Measurements from ENCODE around the gene RBFA.
A peak's percentile ranks its signal among the peaks of the same experiment; 100 is the strongest.

RBFA gene

DNA sequence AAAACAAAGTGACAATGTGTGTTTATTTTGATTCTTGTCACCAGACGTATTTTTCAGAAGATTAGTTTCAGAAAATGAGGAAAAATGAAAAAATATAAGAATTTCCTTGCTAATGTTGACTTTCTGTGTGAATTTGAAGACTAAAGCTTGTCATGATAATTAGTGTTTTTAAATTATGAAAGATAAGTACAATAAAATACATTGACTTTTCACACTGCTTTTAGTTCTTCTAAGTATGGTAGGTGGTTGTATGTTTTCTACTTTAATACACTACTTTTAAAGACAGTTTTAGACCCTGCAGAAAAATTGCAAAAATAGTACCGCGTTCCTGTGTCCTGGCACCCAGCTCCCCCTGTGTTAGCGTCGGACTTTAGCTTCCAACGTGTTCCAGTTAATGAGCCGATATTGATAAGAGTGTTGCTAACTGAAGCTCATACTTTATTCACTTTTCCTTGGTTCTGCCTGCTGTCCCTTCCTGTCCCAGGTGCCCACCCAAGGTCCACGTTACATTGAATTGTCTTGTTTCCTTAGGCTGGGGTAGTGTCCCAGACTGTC, 695 bp downstream of the RBFA start:
- peaks cover 18% of the 10 kb centered on the region in 2 experiments for H3K4me1 ChIP-seq (ENCODE audit: control insufficient read depth in 1 of 2, insufficient read depth in 1 of 2, low read depth in 1 of 2, low read length in 1 of 2)
- TF ChIP-seq CTCF (IDR thresholded peaks at IDR 0.05), result no peak
- H3K27me3 ChIP-seq, result no peaks in the 10 kb centered on the region
- peak overlapping the region; percentile 64 to 84 for H3K4me3 ChIP-seq (ENCODE audit: low read depth in 1 of 2, low read length in 1 of 2)
- no peaks in the 10 kb centered on the region for H3K9me3 ChIP-seq
- H3K36me3 ChIP-seq, result no peaks in the 10 kb centered on the region
- peak overlapping the region; percentile 95 for H3K27ac ChIP-seq

- Histone ChIP-seq H3K36me3 (no peaks in the 10 kb centered on the region), H3K4me3 (ENCODE audit: low read depth in 1 of 2, low read length in 1 of 2) (no peak overlapping the region), H3K4me1 (ENCODE audit: control insufficient read depth in 1 of 2, insufficient read depth in 1 of 2, low read depth in 1 of 2, low read length in 1 of 2) (peaks cover 18% of the 10 kb centered on the region in 2 experiments), H3K27ac (no peak overlapping the region), H3K9me3 (no peaks in the 10 kb centered on the region), H3K27me3 (no peaks in the 10 kb centered on the region)
- TF ChIP-seq CTCF (IDR thresholded peaks at IDR 0.05), result no peak
Measured at GRCh38 chr18:80035997-80036396, 1.8 kb downstream of the RBFA start.

DNA sequence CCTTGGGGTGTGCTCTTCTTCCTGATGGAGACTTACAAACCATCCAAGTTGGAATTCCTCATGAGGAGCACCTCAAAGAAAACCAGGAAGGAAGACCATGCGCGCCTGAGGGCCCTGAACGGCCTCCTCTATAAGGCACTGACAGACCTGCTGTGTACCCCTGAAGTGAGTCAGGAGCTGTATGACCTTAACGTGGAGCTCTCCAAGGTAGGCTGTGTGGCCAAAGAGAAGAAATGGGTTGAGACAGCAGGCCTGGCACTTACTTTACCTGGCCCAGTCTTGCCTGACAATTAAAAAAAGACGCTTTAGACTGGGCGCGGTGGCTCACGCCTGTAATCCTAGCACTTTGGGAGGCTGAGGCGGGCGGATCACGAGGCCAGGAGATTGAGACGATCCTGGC, 3.1 kb downstream of the RBFA start:
- H3K27me3 ChIP-seq, result no peaks in the 10 kb centered on the region
- H3K36me3 ChIP-seq, result no peaks in the 10 kb centered on the region
- no peak overlapping the region for H3K4me3 ChIP-seq (ENCODE audit: low read depth in 1 of 2, low read length in 1 of 2)
- H3K27ac ChIP-seq, result no peak overlapping the region
- H3K9me3 ChIP-seq, result no peaks in the 10 kb centered on the region
- H3K4me1 ChIP-seq (ENCODE audit: control insufficient read depth in 1 of 2, insufficient read depth in 1 of 2, low read depth in 1 of 2, low read length in 1 of 2), result peaks cover 18% of the 10 kb centered on the region in 2 experiments
- TF ChIP-seq CTCF (IDR thresholded peaks at IDR 0.05), result no peak

- Histone ChIP-seq H3K4me1 (ENCODE audit: control insufficient read depth in 1 of 2, insufficient read depth in 1 of 2, low read depth in 1 of 2, low read length in 1 of 2) (peaks cover 15 to 16% of the 10 kb centered on the region in 2 experiments), H3K27me3 (no peaks in the 10 kb centered on the region), H3K9me3 (no peaks in the 10 kb centered on the region), H3K36me3 (no peaks in the 10 kb centered on the region), H3K27ac (no peak overlapping the region), H3K4me3 (ENCODE audit: low read depth in 1 of 2, low read length in 1 of 2) (no peak overlapping the region)
- no peak for TF ChIP-seq CTCF (IDR thresholded peaks at IDR 0.05)
Measured at GRCh38 chr18:80037869-80038630, 3.8 kb downstream of the RBFA start.

DNA sequence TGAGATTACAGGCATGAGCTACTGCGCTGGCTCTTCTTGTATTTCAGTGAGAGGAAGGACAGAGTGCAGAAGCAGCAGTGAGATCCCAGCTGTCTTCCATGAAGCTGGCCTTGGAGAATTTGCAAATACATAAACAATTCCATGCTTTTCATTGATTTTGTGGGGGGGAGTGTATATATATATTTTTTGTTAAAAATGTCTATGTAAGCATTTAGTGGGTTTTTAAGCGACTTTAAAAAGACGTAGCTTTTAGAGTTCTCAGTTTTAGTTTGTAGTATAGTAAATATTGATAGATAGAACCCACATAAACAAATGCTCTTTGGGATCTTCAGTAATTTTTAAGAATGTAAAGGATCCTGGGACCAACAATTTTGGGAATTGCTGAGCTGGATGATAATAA, 6.3 kb downstream of the RBFA start:
- Histone ChIP-seq H3K27me3 (no peaks in the 10 kb centered on the region), H3K4me1 (ENCODE audit: control insufficient read depth in 1 of 2, insufficient read depth in 1 of 2, low read depth in 1 of 2, low read length in 1 of 2) (no peaks in the 10 kb centered on the region), H3K9me3 (no peaks in the 10 kb centered on the region), H3K4me3 (ENCODE audit: low read depth in 1 of 2, low read length in 1 of 2) (no peak overlapping the region), H3K36me3 (peaks cover 10% of the 10 kb centered on the region), H3K27ac (no peak overlapping the region)
- TF ChIP-seq CTCF (IDR thresholded peaks at IDR 0.05), result no peak

Measured in neutrophil (primary cell).